K562 (cell line): ENCODE results near the gene PITX1. TPM values are rescaled to one million over a fixed set of nuclear protein-coding genes. Genes with fewer than 3 reads are reported as not detected.

Experiments used
- ATAC-seq: fragments of 200-7000 bp; cut with Tn5 transposase; 3 replicates; pipeline ENCODE4 v1.9.1; 2020; ENCODE audit warnings: moderate library complexity
- BruUV-seq: library from RNA; stranded (reverse); fragments of 400-500 nt; replicated peaks from 2 replicates; lab custom pipeline; 2021; lab: Mats Ljungman, UMichigan
- CTCF ChIA-PET: fragments of 300-600 bp; formaldehyde crosslinking; extraction: SDS; loops from one replicate; lab custom pipeline; 2021; ENCODE audit warnings: low intra/inter-chr PET ratio; lab: Yijun Ruan, JAX
- POLR2A ChIA-PET: fragments of 300-600, 350-650 bp; sonication (Branson Sonifier 250); formaldehyde crosslinking; extraction: SDS; loops from one replicate; lab custom pipeline; 2021; ENCODE audit warnings: antibody characterized with exemption, inconsistent platforms; lab: Yijun Ruan, JAX
- DNase-seq, 4 experiments: peaks; one replicate each; pipeline versions ENCODE4 v3.0.0 to v3.0.0-alpha.2; 2011 to 2018; ENCODE audit warnings: low spot score in 3 of 4, mixed read lengths in 3 of 4; ENCODE audit errors: extremely low read depth in 1 of 4
- FAIRE-seq: peaks from 2 replicates; lab custom pipeline; 2011; peaks lifted over from hg19 to GRCh38; lab: Jason Lieb, UNC
- H2AFZ ChIP-seq: 2 replicates; pipeline ENCODE4 v1.6.0; 2011; ENCODE audit warnings: low read depth, low read length, control low read depth, inconsistent platforms
- H3K27ac ChIP-seq: fragments of 200-600 bp; 3 replicates; pipeline ENCODE4 v1.8.0; 2011; ENCODE audit warnings: low read depth, mild to moderate bottlenecking, control low read depth, inconsistent platforms, low read length, moderate library complexity, mixed read lengths; ENCODE audit errors: extremely low read depth
- H3K27me3 ChIP-seq, 2 experiments: fragments of 300-600 bp in 1 of 2; 2 replicates in 1 of 2; 3 replicates in 1 of 2; pipeline versions ENCODE4 v1.6.0 to v1.8.0; 2011; ENCODE audit warnings: inconsistent platforms in 2 of 2, low read length in 2 of 2, mild to moderate bottlenecking in 1 of 2, mixed read lengths in 1 of 2, moderate library complexity in 1 of 2; ENCODE audit not compliant: control insufficient read depth in 2 of 2, insufficient read depth in 2 of 2
- H3K36me3 ChIP-seq: fragments of 300-600 bp; 3 replicates; pipeline ENCODE4 v1.8.0; 2011; ENCODE audit warnings: mild to moderate bottlenecking, low read length, inconsistent platforms; ENCODE audit not compliant: control insufficient read depth, insufficient read depth
- H3K4me1 ChIP-seq, 2 experiments: fragments of 200-600 bp in 1 of 2; replicated peaks in 1 of 2; 2 replicates in 1 of 2; 3 replicates in 1 of 2; pipeline versions ENCODE4 v1.5.1 to v1.8.0; 2011; ENCODE audit warnings: inconsistent platforms in 2 of 2, low read length in 2 of 2, mild to moderate bottlenecking in 1 of 2, mixed read lengths in 1 of 2, moderate library complexity in 1 of 2; ENCODE audit not compliant: control insufficient read depth in 2 of 2, insufficient read depth in 2 of 2
- H3K4me2 ChIP-seq: 2 replicates; pipeline ENCODE4 v1.6.1; 2011; ENCODE audit warnings: low read length, control low read depth, inconsistent platforms, mixed read lengths; ENCODE audit not compliant: insufficient read depth
- H3K4me3 ChIP-seq: fragments of 200-600 bp; sonication (generic), shearing (Covaris generic); 2 replicates; pipeline ENCODE4 v1.5.1; 2016; ENCODE audit warnings: control low read depth, inconsistent platforms
- H3K79me2 ChIP-seq: fragments of 200-600 bp; 3 replicates; pipeline ENCODE4 v1.8.0; 2011; ENCODE audit warnings: low read length, inconsistent platforms; ENCODE audit not compliant: control insufficient read depth, insufficient read depth
- H3K9ac ChIP-seq, 2 experiments: 2 replicates each; pipeline versions ENCODE4 v1.6.0 to v1.6.1; 2011; ENCODE audit warnings: low read depth in 2 of 2, low read length in 2 of 2, control low read depth in 1 of 2, inconsistent platforms in 1 of 2, mild to moderate bottlenecking in 1 of 2, mixed read lengths in 1 of 2; ENCODE audit not compliant: insufficient read depth in 1 of 2
- H3K9me1 ChIP-seq: one replicate; pipeline ENCODE4 v1.6.0; 2011; ENCODE audit warnings: inconsistent platforms, mild to moderate bottlenecking, low read length, moderate library complexity; ENCODE audit not compliant: control insufficient read depth, insufficient read depth
- H3K9me3 ChIP-seq: replicated peaks from 2 replicates; pipeline ENCODE4 v1.5.1; 2011; ENCODE audit warnings: low read depth, low read length, inconsistent platforms; ENCODE audit not compliant: control insufficient read depth, insufficient read depth
- H4K20me1 ChIP-seq: replicated peaks from 2 replicates; pipeline ENCODE4 v1.6.1; 2011; ENCODE audit warnings: low read length, inconsistent platforms, mixed read lengths; ENCODE audit not compliant: control insufficient read depth, insufficient read depth
- CTBP1 ChIP-seq: fragments of 450-650 bp; IDR thresholded peaks from 2 replicates; pipeline ENCODE4 v1.6.1; 2016; ENCODE audit warnings: borderline replicate concordance
- FOSL1 ChIP-seq: fragments of 200-800 bp; sonication (Bioruptor generic); conservative IDR thresholded peaks from 2 replicates; pipeline ENCODE4 v1.6.1; 2016; ENCODE audit warnings: missing genetic modification characterization, missing compliant biosample characterization
- FOXJ3 ChIP-seq: sonication (generic); formaldehyde crosslinking; IDR thresholded peaks from 2 replicates; pipeline ENCODE4 v1.4.0; 2020; ENCODE audit warnings: mild to moderate bottlenecking, missing genetic modification reagents
- GMEB1 ChIP-seq: fragments of 250-450 bp; sonication (Bioruptor Pico); IDR thresholded peaks from 2 replicates; pipeline ENCODE4 v1.4.0; 2020; ENCODE audit warnings: mild to moderate bottlenecking
- ID3 ChIP-seq, 2 experiments: fragments of 250-450 bp in 1 of 2; fragments of 450-650 bp in 1 of 2; sonication (Bioruptor Pico) in 1 of 2; IDR thresholded peaks; 2 replicates each; pipeline versions ENCODE4 v1.6.1 to v1.8.0; 2016 to 2021; ENCODE audit warnings: mild to moderate bottlenecking in 2 of 2, moderate library complexity in 2 of 2, missing compliant biosample characterization in 1 of 2, missing genetic modification characterization in 1 of 2
- MEIS2 ChIP-seq: fragments of 450-650 bp; IDR thresholded peaks from 2 replicates; pipeline ENCODE4 v1.6.1; 2014; ENCODE audit warnings: mild to moderate bottlenecking; ENCODE audit not compliant: partially characterized antibody
- MIER1 ChIP-seq: fragments of 450-650 bp; IDR thresholded peaks from 2 replicates; pipeline ENCODE4 v1.6.1; 2016; ENCODE audit warnings: antibody characterized with exemption, mild to moderate bottlenecking, low read depth
- NCOA6 ChIP-seq: fragments of 450-650 bp; IDR thresholded peaks from 2 replicates; pipeline ENCODE4 v1.6.1; 2017; ENCODE audit warnings: mild to moderate bottlenecking
- PATZ1 ChIP-seq: fragments of 250-450 bp; sonication (Bioruptor Pico); IDR thresholded peaks from 2 replicates; pipeline ENCODE4 v1.5.0; 2020; ENCODE audit warnings: mild to moderate bottlenecking, borderline replicate concordance
- POLR3A ChIP-seq: IDR thresholded peaks from 2 replicates; pipeline ENCODE4 v1.6.1; 2011; ENCODE audit warnings: borderline replicate concordance, mild to moderate bottlenecking, moderate library complexity; ENCODE audit not compliant: insufficient read length, insufficient read depth; ENCODE audit errors: extremely low read depth
- PREB ChIP-seq: sonication (generic); formaldehyde crosslinking; IDR thresholded peaks from 2 replicates; pipeline ENCODE4 v1.8.1; 2023; ENCODE audit warnings: mild to moderate bottlenecking, missing genetic modification reagents
- TSC22D4 ChIP-seq: fragments of 450-650 bp; IDR thresholded peaks from 2 replicates; pipeline ENCODE4 v1.6.1; 2016; ENCODE audit warnings: missing genetic modification characterization, missing biosample characterization, control low read depth
- ZNF696 ChIP-seq: fragments of 250-450 bp; sonication (Bioruptor Pico); conservative IDR thresholded peaks from 2 replicates; pipeline ENCODE4 v1.4.0; 2020; ENCODE audit warnings: mild to moderate bottlenecking, moderate library complexity
- ZNF75A ChIP-seq: fragments of 450-650 bp; formaldehyde crosslinking; IDR thresholded peaks from 2 replicates; pipeline ENCODE4 v1.4.0; 2020; ENCODE audit warnings: mild to moderate bottlenecking
- WGBS: fragments of 100-300 bp; shearing (Covaris generic); methylation state at CpG from one replicate; pipeline ENCODE4 v1.1.6; 2016; ENCODE audit warnings: low coverage, mixed read lengths; ENCODE audit not compliant: insufficient coverage; ENCODE audit errors: missing lambda C conversion rate; 5-methylcytosine and 5-hydroxymethylcytosine counted together
- in situ Hi-C: fragments of 300-500 bp; cut with MboI; formaldehyde crosslinking; loops from 4 replicates; pipeline ENCODE4 v1.15.0; 2018; ENCODE audit warnings: inconsistent platforms, mixed read lengths
- intact Hi-C: fragments of 100-400 bp; cut with micrococcal nuclease; formaldehyde crosslinking; loops from 2 replicates; pipeline ENCODE4 v1.14.2; 2022
- polyA plus RNA-seq, 8 experiments: library from polyadenylated mRNA; depleted of rRNA in 4 of 8; stranded (reverse) in 5 of 8; unstranded in 3 of 8; fragments of >200 nt; fragmentation: Nextera tagmentation in 2 of 8; fragmentation: Illumina TruSeq in 1 of 8; extraction: Ambion mirVana in 2 of 8; extraction: Trizol in 1 of 8; gene quantifications; 2 replicates each; pipeline versions ENCODE4 v1.2.1 to v1.2.3, GENCODE V29; 2011 to 2014; ENCODE audit warnings: inconsistent platforms in 1 of 8, missing spikeins in 1 of 8
- total RNA-seq, 7 experiments: library from RNA; depleted of rRNA in 6 of 7; stranded (reverse); fragments of >200 nt in 6 of 7; fragmentation: Illumina TruSeq in 2 of 7; extraction: Trizol in 2 of 7; gene quantifications; 2 replicates each; pipeline versions ENCODE4 v1.2.1 to v1.2.3, GENCODE V29; 2011 to 2021; ENCODE audit warnings: low replicate concordance in 1 of 7

The PITX1 gene
- total and polyA plus RNA-seq, 9 of the 15 experiments (the other 6 are each of a cell fraction or from before 2014, with no cell fraction given), result 0.13 to 88.2 (median 24.9) TPM

- no peak overlapping the region for H3K9ac ChIP-seq
- H3K27me3 ChIP-seq, result peaks cover 0 to 7% of the 10 kb centered on the region in 2 experiments; a peak in 1 of 5 replicates
- TF ChIP-seq CTBP1, result peak; percentile 67; the same call in 1 of the 2 replicates
- TF ChIP-seq FOSL1 (tag), result 0 out of 2 replicates have a peak, but pooled peaks have one; percentile 16
- TF ChIP-seq ZNF75A (CRISPR knock-in tag), result no peak
- peak; percentile 91 for TF ChIP-seq MEIS2
- no peak for TF ChIP-seq ZNF696 (CRISPR knock-in tag)
- TF ChIP-seq FOXJ3 (CRISPR knock-in tag), result no peak
- no peak for TF ChIP-seq ID3 (CRISPR knock-in tag; IDR thresholded peaks at IDR 0.05)
- TF ChIP-seq ID3 (tag; IDR thresholded peaks at IDR 0.05), result no peak
- TF ChIP-seq POLR3A, result no peak
- no peak for TF ChIP-seq PREB (CRISPR knock-in tag)
- no peak for TF ChIP-seq TSC22D4 (tag)
- no peak for TF ChIP-seq NCOA6
- TF ChIP-seq MIER1, result no peak
- TF ChIP-seq PATZ1 (CRISPR knock-in tag), result no peak
- TF ChIP-seq GMEB1, result no peak
Measured at GRCh38 chr5:135058331-135058732, 24.3 kb upstream of the PITX1 start.

More at GRCh38 chr5:135058331-135058732, 24.3 kb upstream of the PITX1 start:
- WGBS, result 21% methylated on average over 8 of the region's 8 CpGs
- Histone ChIP-seq H3K4me1 (peaks cover 3 to 11% of the 10 kb centered on the region in 2 experiments; a peak in 3 of 5 replicates), H3K9me1 (no peaks in the 10 kb centered on the region), H3K9me3 (no peaks in the 10 kb centered on the region), H3K4me3 (no peak overlapping the region), H3K36me3 (no peaks in the 10 kb centered on the region), H3K4me2 (no peak overlapping the region), H4K20me1 (no peaks in the 10 kb centered on the region), H3K27ac (no peak overlapping the region), H2AFZ (no peak overlapping the region), H3K79me2 (no peaks in the 10 kb centered on the region)
- intact Hi-C loops, result no loop called here
- CTCF ChIA-PET, result no interaction called here
- ATAC-seq (no peak; the same call in 2 of the 3 replicates), FAIRE-seq (peak; percentile 40), DNase-seq (no peak)
- POLR2A ChIA-PET, result interaction anchor here (0.6 kb wide), 1 partner anchor 329 kb away, joined by 3 read pairs; no protein-coding TSS in a partner anchor
- BruUV-seq, result no TSS peak
- in situ Hi-C loops, result no loop called here
